SU-DHL-6 (cell line): ENCODE data around the gene DEDD.

Source experiments
- H2AFZ ChIP-seq: fragments of 200-600 bp; sonication (generic); 2 replicates; pipeline ENCODE4 v1.6.1; 2014; ENCODE audit warnings: low read depth, mild to moderate bottlenecking, moderate library complexity, mixed read lengths, antibody characterized with exemption, low read length; ENCODE audit not compliant: severe bottlenecking
- H3F3A ChIP-seq: fragments of 200-600 bp; shearing (Covaris generic); 2 replicates; pipeline ENCODE4 v1.6.0; 2016; ENCODE audit warnings: antibody characterized with exemption, mild to moderate bottlenecking; ENCODE audit not compliant: insufficient read depth
- H3K27ac ChIP-seq: fragments of 200-600 bp; sonication (generic); 2 replicates; pipeline ENCODE4 v1.5.1; 2016; ENCODE audit warnings: low read depth, mild to moderate bottlenecking, low read length, moderate library complexity, mixed read lengths
- H3K27me3 ChIP-seq: fragments of 200-600 bp; sonication (generic), shearing (Covaris generic); 2 replicates; pipeline ENCODE4 v1.6.0; 2014; ENCODE audit warnings: mild to moderate bottlenecking, low read length
- H3K36me3 ChIP-seq: fragments of 200-600 bp; sonication (generic); 2 replicates; pipeline ENCODE4 v1.6.1; 2014; ENCODE audit warnings: mild to moderate bottlenecking, low read length, mixed read lengths
- H3K4me2 ChIP-seq: fragments of 300-600, 200-600 bp; shearing (Covaris generic), sonication (generic); 2 replicates; pipeline ENCODE4 v1.6.0; 2014; ENCODE audit warnings: low read length, low read depth, mild to moderate bottlenecking; ENCODE audit not compliant: poor library complexity, severe bottlenecking
- H3K4me3 ChIP-seq: fragments of 200-600 bp; sonication (generic); 2 replicates; pipeline ENCODE4 v1.5.1; 2014; ENCODE audit warnings: antibody characterized with exemption, low read length, mild to moderate bottlenecking, mixed read lengths; ENCODE audit not compliant: insufficient read depth, poor library complexity, severe bottlenecking
- H3K79me2 ChIP-seq: fragments of 200-600 bp; sonication (generic); 2 replicates; pipeline ENCODE4 v1.6.1; 2014; ENCODE audit warnings: mild to moderate bottlenecking, low read length, moderate library complexity; ENCODE audit not compliant: insufficient read depth
- H3K9ac ChIP-seq: fragments of 200-600 bp; sonication (generic); 2 replicates; pipeline ENCODE4 v1.7.0; 2014; ENCODE audit warnings: mild to moderate bottlenecking, low read length
- H3K9me2 ChIP-seq: fragments of 200-600 bp; sonication (generic); replicated peaks from 2 replicates; pipeline ENCODE4 v1.6.1; 2014; ENCODE audit warnings: low read length; ENCODE audit not compliant: insufficient read depth
- H3K9me3 ChIP-seq: fragments of 200-600 bp; sonication (generic); 2 replicates; pipeline ENCODE4 v1.6.1; 2014; ENCODE audit warnings: low read length, mixed read lengths; ENCODE audit not compliant: insufficient read depth
- H4K20me1 ChIP-seq: fragments of 200-600 bp; sonication (generic); 2 replicates; pipeline ENCODE4 v1.6.1; 2014; ENCODE audit warnings: low read depth, mild to moderate bottlenecking, antibody characterized with exemption, low read length, moderate library complexity, mixed read lengths
- EZH2phosphoT487 ChIP-seq: fragments of 200-600 bp; sonication (generic), shearing (Covaris generic); conservative IDR thresholded peaks from 2 replicates; pipeline ENCODE4 v1.6.1; 2018; ENCODE audit warnings: mild to moderate bottlenecking, antibody characterized with exemption, low read length, moderate library complexity, mixed read lengths
- TF ChIP-seq, protein P1 (sequence below): fragments of 200-600 bp; sonication (generic); IDR thresholded peaks from one replicate; pipeline ENCODE4 v1.5.1; 2017; ENCODE audit warnings: antibody characterized with exemption, mild to moderate bottlenecking, low read length, moderate library complexity; ENCODE audit not compliant: insufficient read depth, poor library complexity, severe bottlenecking

The DEDD gene

DNA sequence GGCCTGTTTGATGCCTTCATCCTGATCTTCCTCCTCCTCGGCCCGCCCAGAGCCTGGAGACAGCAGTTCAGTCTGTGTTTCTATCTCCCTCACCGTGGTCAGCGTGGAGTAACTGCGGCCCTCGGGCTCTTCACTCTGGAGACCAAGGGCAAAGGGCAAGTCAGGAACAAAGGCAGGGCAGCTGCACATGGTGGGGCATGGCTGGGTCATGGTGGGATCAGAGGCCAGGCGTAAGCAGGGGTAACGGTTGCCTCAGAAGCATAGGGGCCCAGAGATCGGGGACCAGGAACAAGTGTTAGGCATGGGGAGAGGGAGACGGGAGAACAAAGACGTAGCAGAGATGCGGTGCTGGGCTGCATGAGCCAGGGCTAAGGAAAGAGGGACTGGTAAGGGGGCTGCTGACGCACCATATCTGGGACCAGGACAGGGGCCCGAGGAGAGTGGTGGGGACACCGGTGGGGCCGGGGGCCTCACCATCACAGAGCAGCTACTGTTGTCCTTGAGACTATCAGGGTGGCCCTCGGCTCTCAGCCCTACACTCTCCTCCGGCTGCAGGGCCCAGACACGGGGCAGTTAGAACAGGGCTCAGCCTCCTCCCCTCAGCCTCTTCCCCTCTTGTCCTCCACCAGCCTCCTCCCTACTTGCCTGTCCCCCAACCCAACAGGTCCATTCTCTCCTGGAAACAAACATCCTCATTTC is 59.6 kb downstream of the DEDD start:
- H3K9me3 ChIP-seq = no peaks in the 10 kb centered on the region
- H3K9me2 ChIP-seq = no peaks in the 10 kb centered on the region
- no peaks in the 10 kb centered on the region for H3K27me3 ChIP-seq
- peaks cover 17% of the 10 kb centered on the region for H3K79me2 ChIP-seq
- no peak overlapping the region for H3K27ac ChIP-seq
- no peak for TF ChIP-seq EZH2phosphoT487
- TF ChIP-seq, protein P1, sequence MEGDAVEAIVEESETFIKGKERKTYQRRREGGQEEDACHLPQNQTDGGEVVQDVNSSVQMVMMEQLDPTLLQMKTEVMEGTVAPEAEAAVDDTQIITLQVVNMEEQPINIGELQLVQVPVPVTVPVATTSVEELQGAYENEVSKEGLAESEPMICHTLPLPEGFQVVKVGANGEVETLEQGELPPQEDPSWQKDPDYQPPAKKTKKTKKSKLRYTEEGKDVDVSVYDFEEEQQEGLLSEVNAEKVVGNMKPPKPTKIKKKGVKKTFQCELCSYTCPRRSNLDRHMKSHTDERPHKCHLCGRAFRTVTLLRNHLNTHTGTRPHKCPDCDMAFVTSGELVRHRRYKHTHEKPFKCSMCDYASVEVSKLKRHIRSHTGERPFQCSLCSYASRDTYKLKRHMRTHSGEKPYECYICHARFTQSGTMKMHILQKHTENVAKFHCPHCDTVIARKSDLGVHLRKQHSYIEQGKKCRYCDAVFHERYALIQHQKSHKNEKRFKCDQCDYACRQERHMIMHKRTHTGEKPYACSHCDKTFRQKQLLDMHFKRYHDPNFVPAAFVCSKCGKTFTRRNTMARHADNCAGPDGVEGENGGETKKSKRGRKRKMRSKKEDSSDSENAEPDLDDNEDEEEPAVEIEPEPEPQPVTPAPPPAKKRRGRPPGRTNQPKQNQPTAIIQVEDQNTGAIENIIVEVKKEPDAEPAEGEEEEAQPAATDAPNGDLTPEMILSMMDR = no peak
- peaks cover 11% of the 10 kb centered on the region; the same call in 1 of the 2 replicates for H3F3A ChIP-seq
- no peak overlapping the region for H3K9ac ChIP-seq
- H3K4me3 ChIP-seq = no peak overlapping the region
- H4K20me1 ChIP-seq = no peaks in the 10 kb centered on the region
- no peaks in the 10 kb centered on the region for H3K36me3 ChIP-seq
- H3K4me2 ChIP-seq = no peak overlapping the region
- H2AFZ ChIP-seq = no peak overlapping the region

DNA sequence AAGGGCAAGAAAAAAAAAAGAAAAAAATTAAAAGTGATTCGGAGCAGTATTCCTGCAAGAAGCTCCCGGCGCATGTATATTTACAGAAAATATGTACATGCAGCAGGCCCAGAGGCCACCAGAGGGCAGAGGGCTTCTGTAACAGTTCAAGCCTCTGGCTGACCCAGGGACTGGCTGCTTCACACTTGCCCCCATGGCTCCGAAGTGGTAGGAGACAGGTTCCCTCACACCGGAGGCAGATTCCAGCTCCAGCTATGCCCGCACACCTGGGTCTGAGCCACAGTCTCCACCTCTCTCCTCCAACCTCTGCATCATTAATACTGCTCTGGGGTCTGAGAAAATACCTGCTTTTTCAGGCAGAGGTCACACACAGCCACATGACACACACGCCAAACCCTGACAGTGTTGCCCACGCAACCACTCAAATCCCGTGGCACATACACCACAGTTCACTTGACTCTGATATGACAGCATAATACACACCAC is 60.5 kb downstream of the DEDD start:
- TF ChIP-seq, protein P1 = peak; percentile 30
- TF ChIP-seq EZH2phosphoT487 = no peak
- Histone ChIP-seq H3K79me2 (peaks cover 25% of the 10 kb centered on the region), H3K9ac (no peak overlapping the region), H2AFZ (no peak overlapping the region), H3K9me3 (no peaks in the 10 kb centered on the region), H4K20me1 (no peaks in the 10 kb centered on the region), H3K36me3 (no peaks in the 10 kb centered on the region), H3K4me3 (no peak overlapping the region), H3K27me3 (no peaks in the 10 kb centered on the region), H3F3A (peaks cover 11% of the 10 kb centered on the region; the same call in 1 of the 2 replicates), H3K9me2 (no peaks in the 10 kb centered on the region), H3K27ac (no peak overlapping the region), H3K4me2 (no peak overlapping the region)
